Measurements from ENCODE around the gene SUPT6H.
A peak's percentile ranks its signal among the peaks of the same experiment; 100 is the strongest.

Gene SUPT6H

DNA sequence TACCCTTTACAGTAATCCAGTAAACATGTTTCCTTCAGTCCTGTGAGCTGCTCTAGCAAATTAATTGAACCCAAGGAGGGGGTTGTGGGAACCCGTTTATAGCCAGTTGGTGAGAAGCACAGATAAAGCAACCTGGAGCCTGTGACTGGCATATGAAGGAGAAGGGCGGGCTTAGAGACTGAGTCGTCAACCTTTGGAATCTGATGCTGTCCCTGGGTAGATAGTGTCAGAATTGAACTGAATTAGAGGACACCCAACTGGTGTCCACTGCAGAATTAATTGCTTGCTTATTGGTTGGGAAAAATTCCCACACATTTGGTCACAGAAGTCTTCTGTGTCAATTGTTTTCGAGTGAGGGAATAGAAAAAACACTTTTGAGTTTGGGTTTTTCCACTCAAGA is 35.2 kb upstream of the SUPT6H start:
- Histone ChIP-seq H3K4me3 (ENCODE audit: low read length) (no peak overlapping the region), H3K9ac (ENCODE audit: low read length) (no peak overlapping the region), H3K9me3 (ENCODE audit: control insufficient read depth, low read depth, low read length) (no peaks in the 10 kb centered on the region), H3K27ac (ENCODE audit: low read length) (no peak overlapping the region), H3K36me3 (ENCODE audit: control insufficient read depth, low read depth, low read length) (peaks cover 74% of the 10 kb centered on the region), H3K27me3 (ENCODE audit: control insufficient read depth, insufficient read depth, low read length) (no peaks in the 10 kb centered on the region), H3K4me1 (ENCODE audit: control insufficient read depth, low read depth, low read length) (no peaks in the 10 kb centered on the region)

DNA sequence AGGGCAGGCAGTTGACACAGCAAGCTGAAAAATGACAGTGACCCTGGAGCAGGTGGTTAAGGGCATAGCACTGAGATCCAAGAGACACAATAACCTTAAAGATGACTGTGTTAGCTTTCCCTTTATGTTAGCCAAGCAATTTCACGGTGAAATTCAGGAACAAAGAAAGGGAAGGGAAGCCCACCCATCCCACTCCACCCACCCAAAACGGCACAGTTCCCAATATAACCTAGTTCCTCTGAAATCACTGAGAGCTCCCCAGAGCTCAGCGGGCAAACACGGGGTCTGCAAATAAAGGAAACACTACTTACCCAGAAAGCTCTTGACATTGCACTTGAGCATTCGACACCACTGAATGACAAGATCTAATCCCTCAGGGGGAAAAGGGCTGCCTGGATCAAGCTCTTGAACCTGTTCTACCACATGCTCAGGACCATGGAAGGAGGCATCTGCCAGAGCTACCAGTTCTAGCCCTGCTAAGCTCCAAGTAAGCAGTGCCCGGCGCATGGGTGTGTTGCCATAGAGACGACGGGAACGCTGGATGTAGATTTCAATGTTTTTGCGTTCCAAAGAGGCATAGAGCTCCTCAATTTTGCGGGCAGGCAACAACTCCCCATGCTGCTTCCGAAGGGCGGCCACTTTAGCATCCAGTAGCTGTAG is 27.7 kb upstream of the SUPT6H start:
- no peaks in the 10 kb centered on the region for H3K27me3 ChIP-seq (ENCODE audit: control insufficient read depth, insufficient read depth, low read length)
- H3K27ac ChIP-seq (ENCODE audit: low read length): no peak overlapping the region
- H3K4me1 ChIP-seq (ENCODE audit: control insufficient read depth, low read depth, low read length): no peaks in the 10 kb centered on the region
- no peak overlapping the region for H3K9ac ChIP-seq (ENCODE audit: low read length)
- H3K36me3 ChIP-seq (ENCODE audit: control insufficient read depth, low read depth, low read length): peaks cover 96% of the 10 kb centered on the region
- no peak overlapping the region for H3K4me3 ChIP-seq (ENCODE audit: low read length)
- H3K9me3 ChIP-seq (ENCODE audit: control insufficient read depth, low read depth, low read length): no peaks in the 10 kb centered on the region

DNA sequence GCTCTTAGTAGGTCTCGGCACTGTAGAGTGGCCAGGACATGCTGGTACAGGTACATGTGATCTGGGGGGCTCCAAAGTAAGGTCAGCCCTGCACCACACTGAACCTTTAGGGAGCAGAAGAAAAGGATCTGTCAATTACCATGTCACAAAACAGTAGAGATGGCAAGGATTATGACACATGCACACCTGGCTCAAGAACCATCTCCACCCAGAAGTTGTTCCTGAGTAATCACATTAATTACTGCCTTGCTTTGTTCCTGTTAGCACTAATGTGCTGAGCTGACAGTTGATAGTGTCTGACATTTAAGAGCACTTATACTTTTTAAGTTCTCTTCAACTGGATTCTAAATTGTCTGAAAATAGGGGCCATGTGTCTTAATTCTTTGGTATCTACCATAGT is 26.5 kb upstream of the SUPT6H start:
- Histone ChIP-seq H3K4me1 (ENCODE audit: control insufficient read depth, low read depth, low read length) (no peaks in the 10 kb centered on the region), H3K9me3 (ENCODE audit: control insufficient read depth, low read depth, low read length) (no peaks in the 10 kb centered on the region), H3K4me3 (ENCODE audit: low read length) (no peak overlapping the region), H3K27me3 (ENCODE audit: control insufficient read depth, insufficient read depth, low read length) (no peaks in the 10 kb centered on the region), H3K27ac (ENCODE audit: low read length) (no peak overlapping the region), H3K36me3 (ENCODE audit: control insufficient read depth, low read depth, low read length) (peaks cover 96% of the 10 kb centered on the region), H3K9ac (ENCODE audit: low read length) (no peak overlapping the region)

- no peaks in the 10 kb centered on the region for H3K9me3 ChIP-seq (ENCODE audit: control insufficient read depth, low read depth, low read length)
- H3K27ac ChIP-seq (ENCODE audit: low read length): no peak overlapping the region
- no peak overlapping the region for H3K4me3 ChIP-seq (ENCODE audit: low read length)
- H3K27me3 ChIP-seq (ENCODE audit: control insufficient read depth, insufficient read depth, low read length): no peaks in the 10 kb centered on the region
- H3K36me3 ChIP-seq (ENCODE audit: control insufficient read depth, low read depth, low read length): peaks cover 63% of the 10 kb centered on the region
- no peak overlapping the region for H3K9ac ChIP-seq (ENCODE audit: low read length)
- peaks cover 2% of the 10 kb centered on the region for H3K4me1 ChIP-seq (ENCODE audit: control insufficient read depth, low read depth, low read length)
These were observed 20.4 kb upstream of the SUPT6H start for GRCh38 chr17:28641579-28641978.

DNA sequence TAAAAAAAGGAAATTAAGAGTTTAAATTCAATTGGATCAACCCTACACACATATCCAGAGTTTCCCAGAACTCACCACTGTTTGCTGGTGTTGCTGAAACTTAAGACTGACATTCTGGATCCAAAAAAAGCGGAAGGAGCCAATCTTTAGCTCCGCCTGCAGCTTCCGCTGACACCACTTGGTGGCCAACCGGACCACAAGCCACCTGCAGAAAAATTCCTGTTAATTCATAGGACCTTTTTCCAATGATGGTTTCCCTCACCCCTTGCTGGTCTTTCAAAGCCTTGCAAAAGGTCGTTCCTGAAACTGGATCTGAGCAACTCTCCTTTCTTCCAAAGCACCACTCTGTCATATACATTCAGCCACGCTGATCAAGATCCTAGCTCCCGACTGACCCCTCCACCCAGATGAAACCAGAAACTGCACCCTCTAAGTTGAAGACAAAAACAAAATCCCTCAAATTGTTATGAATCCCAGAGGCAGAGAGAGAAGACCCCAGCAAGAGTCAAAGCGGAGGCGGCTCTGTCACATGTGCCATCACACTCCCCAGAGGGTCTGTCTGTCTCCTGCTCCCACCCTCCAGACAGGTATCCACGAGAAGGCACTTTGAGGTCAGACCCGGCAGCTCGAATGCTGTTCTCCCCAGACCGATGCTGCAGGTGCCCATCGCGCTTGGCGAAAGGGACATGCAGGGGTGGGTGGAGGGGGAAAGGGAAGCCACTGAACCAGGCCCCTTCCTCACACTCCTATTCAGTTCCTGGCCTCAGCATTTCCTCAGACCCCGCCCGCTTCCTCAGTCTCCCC is 17.8 kb upstream of the SUPT6H start:
- Histone ChIP-seq H3K4me1 (ENCODE audit: control insufficient read depth, low read depth, low read length) (peaks cover 4% of the 10 kb centered on the region), H3K36me3 (ENCODE audit: control insufficient read depth, low read depth, low read length) (peaks cover 42% of the 10 kb centered on the region), H3K9me3 (ENCODE audit: control insufficient read depth, low read depth, low read length) (no peaks in the 10 kb centered on the region), H3K27me3 (ENCODE audit: control insufficient read depth, insufficient read depth, low read length) (no peaks in the 10 kb centered on the region), H3K27ac (ENCODE audit: low read length) (peak overlapping the region; percentile 3), H3K4me3 (ENCODE audit: low read length) (peak overlapping the region; percentile 83), H3K9ac (ENCODE audit: low read length) (peak overlapping the region; percentile 73)

- peak within 1 kb of the TSS; percentile 25 for H3K27ac ChIP-seq (ENCODE audit: low read length)
- peak within 1 kb of the TSS; percentile 73 for H3K9ac ChIP-seq (ENCODE audit: low read length)
- no peaks in the 10 kb centered on the region for H3K9me3 ChIP-seq (ENCODE audit: control insufficient read depth, low read depth, low read length)
- peaks cover 4% of the 10 kb centered on the region for H3K4me1 ChIP-seq (ENCODE audit: control insufficient read depth, low read depth, low read length)
- peaks cover 35% of the 10 kb centered on the region for H3K36me3 ChIP-seq (ENCODE audit: control insufficient read depth, low read depth, low read length)
- no peaks in the 10 kb centered on the region for H3K27me3 ChIP-seq (ENCODE audit: control insufficient read depth, insufficient read depth, low read length)
- peak within 1 kb of the TSS; percentile 83 for H3K4me3 ChIP-seq (ENCODE audit: low read length)
These were observed 17.0 kb upstream of the SUPT6H start, which contains the start of gene BLTP2 for GRCh38 chr17:28644787-28645575. Gene BLTP2 (minus strand): TSS chr17:28645158. CDS start chr17:28645056, 102 bp downstream.

GRCh38 chr17:28645576-28645939 is 16.4 kb upstream of the SUPT6H start:
- Histone ChIP-seq H3K27me3 (ENCODE audit: control insufficient read depth, insufficient read depth, low read length) (no peaks in the 10 kb centered on the region), H3K4me3 (ENCODE audit: low read length) (peak overlapping the region; percentile 83), H3K36me3 (ENCODE audit: control insufficient read depth, low read depth, low read length) (peaks cover 32% of the 10 kb centered on the region), H3K27ac (ENCODE audit: low read length) (peak overlapping the region; percentile 25), H3K9ac (ENCODE audit: low read length) (peak overlapping the region; percentile 73), H3K4me1 (ENCODE audit: control insufficient read depth, low read depth, low read length) (peaks cover 4% of the 10 kb centered on the region), H3K9me3 (ENCODE audit: control insufficient read depth, low read depth, low read length) (no peaks in the 10 kb centered on the region)

GRCh38 chr17:28646039-28646754 is 15.8 kb upstream of the SUPT6H start:
- peaks cover 4% of the 10 kb centered on the region for H3K4me1 ChIP-seq (ENCODE audit: control insufficient read depth, low read depth, low read length)
- H3K36me3 ChIP-seq (ENCODE audit: control insufficient read depth, low read depth, low read length): peaks cover 26% of the 10 kb centered on the region
- H3K27ac ChIP-seq (ENCODE audit: low read length): no peak overlapping the region
- H3K4me3 ChIP-seq (ENCODE audit: low read length): no peak overlapping the region
- H3K9ac ChIP-seq (ENCODE audit: low read length): no peak overlapping the region
- no peaks in the 10 kb centered on the region for H3K27me3 ChIP-seq (ENCODE audit: control insufficient read depth, insufficient read depth, low read length)
- no peaks in the 10 kb centered on the region for H3K9me3 ChIP-seq (ENCODE audit: control insufficient read depth, low read depth, low read length)

- H3K27me3 ChIP-seq (ENCODE audit: control insufficient read depth, insufficient read depth, low read length): no peaks in the 10 kb centered on the region
- H3K4me3 ChIP-seq (ENCODE audit: low read length): no peak overlapping the region
- peaks cover 22% of the 10 kb centered on the region for H3K36me3 ChIP-seq (ENCODE audit: control insufficient read depth, low read depth, low read length)
- peaks cover 4% of the 10 kb centered on the region for H3K4me1 ChIP-seq (ENCODE audit: control insufficient read depth, low read depth, low read length)
- H3K27ac ChIP-seq (ENCODE audit: low read length): no peak overlapping the region
- H3K9me3 ChIP-seq (ENCODE audit: control insufficient read depth, low read depth, low read length): no peaks in the 10 kb centered on the region
- H3K9ac ChIP-seq (ENCODE audit: low read length): no peak overlapping the region
These were observed 13.3 kb upstream of the SUPT6H start for GRCh38 chr17:28648698-28649097.

GRCh38 chr17:28655160-28655559 is 6.8 kb upstream of the SUPT6H start:
- H3K27ac ChIP-seq (ENCODE audit: low read length): no peak overlapping the region

DNA sequence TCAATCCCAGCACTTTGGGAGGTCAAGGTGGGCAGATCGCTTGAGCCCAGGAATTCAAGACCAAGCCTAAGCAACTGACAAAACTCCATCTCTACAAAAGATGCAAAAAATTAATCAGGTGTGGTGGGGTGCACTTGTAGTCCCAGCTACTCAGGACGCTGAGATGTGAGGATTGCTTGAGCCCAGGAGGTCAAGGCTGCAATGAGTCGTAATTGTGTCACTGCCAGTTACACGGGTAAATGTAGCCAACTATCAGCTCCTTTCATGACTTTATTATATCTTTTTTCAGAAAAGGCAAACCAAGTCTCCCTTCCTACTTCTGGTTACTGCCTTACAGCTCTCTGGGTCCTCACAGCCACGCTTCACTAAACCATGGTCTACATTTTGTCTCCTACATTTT is 4.2 kb upstream of the SUPT6H start:
- Histone ChIP-seq H3K27me3 (ENCODE audit: control insufficient read depth, insufficient read depth, low read length) (no peaks in the 10 kb centered on the region), H3K4me3 (ENCODE audit: low read length) (no peak overlapping the region), H3K36me3 (ENCODE audit: control insufficient read depth, low read depth, low read length) (peaks cover 5% of the 10 kb centered on the region), H3K9me3 (ENCODE audit: control insufficient read depth, low read depth, low read length) (peaks cover 4% of the 10 kb centered on the region), H3K9ac (ENCODE audit: low read length) (no peak overlapping the region), H3K27ac (ENCODE audit: low read length) (no peak overlapping the region), H3K4me1 (ENCODE audit: control insufficient read depth, low read depth, low read length) (peaks cover 5% of the 10 kb centered on the region)

More at GRCh38 chr17:28655160-28655559, 6.8 kb upstream of the SUPT6H start:
- no peak overlapping the region for H3K9ac ChIP-seq (ENCODE audit: low read length)
- H3K36me3 ChIP-seq (ENCODE audit: control insufficient read depth, low read depth, low read length): peaks cover 17% of the 10 kb centered on the region
- H3K27me3 ChIP-seq (ENCODE audit: control insufficient read depth, insufficient read depth, low read length): no peaks in the 10 kb centered on the region
- H3K4me3 ChIP-seq (ENCODE audit: low read length): no peak overlapping the region
- H3K4me1 ChIP-seq (ENCODE audit: control insufficient read depth, low read depth, low read length): no peaks in the 10 kb centered on the region
- H3K9me3 ChIP-seq (ENCODE audit: control insufficient read depth, low read depth, low read length): no peaks in the 10 kb centered on the region

All from iPS-18a (cell line).